HG02852 (cell line): ENCODE results near the gene CAMTA1.

Experiments
- ATAC-seq: cut with Tn5 transposase; IDR thresholded peaks from one replicate; pipeline ENCODE4 v1.9.1; 2021; ENCODE audit warnings: mild to moderate bottlenecking, moderate library complexity; ENCODE audit not compliant: unreplicated experiment

Gene CAMTA1

GRCh38 chr1:7348073-7348472 lies 562.8 kb downstream of the CAMTA1 start:
- no peak for ATAC-seq

GRCh38 chr1:7348580-7348979 lies 563.3 kb downstream of the CAMTA1 start:
- ATAC-seq = no peak

GRCh38 chr1:7350804-7351203 lies 565.5 kb downstream of the CAMTA1 start:
- no peak for ATAC-seq

GRCh38 chr1:7351649-7352048 lies 566.4 kb downstream of the CAMTA1 start:
- no peak for ATAC-seq

GRCh38 chr1:7352364-7352763 lies 567.1 kb downstream of the CAMTA1 start:
- ATAC-seq = no peak

GRCh38 chr1:7352974-7353373 lies 567.7 kb downstream of the CAMTA1 start:
- no peak for ATAC-seq

GRCh38 chr1:7355646-7356045 lies 570.4 kb downstream of the CAMTA1 start:
- ATAC-seq = no peak

- ATAC-seq = no peak
Observed at GRCh38 chr1:7356079-7356478, 570.8 kb downstream of the CAMTA1 start.

GRCh38 chr1:7358425-7358824 lies 573.2 kb downstream of the CAMTA1 start:
- no peak for ATAC-seq

GRCh38 chr1:7360526-7360925 lies 575.3 kb downstream of the CAMTA1 start:
- no peak for ATAC-seq

GRCh38 chr1:7362947-7363346 lies 577.7 kb downstream of the CAMTA1 start:
- no peak for ATAC-seq

- no peak for ATAC-seq
Observed at GRCh38 chr1:7363450-7363849, 578.2 kb downstream of the CAMTA1 start.

- ATAC-seq = no peak
Observed at GRCh38 chr1:7365706-7366105, 580.5 kb downstream of the CAMTA1 start.

GRCh38 chr1:7366286-7366954 lies 581.2 kb downstream of the CAMTA1 start:
- no peak for ATAC-seq

GRCh38 chr1:7366955-7367665 lies 581.9 kb downstream of the CAMTA1 start:
- ATAC-seq = no peak

- no peak for ATAC-seq
Observed at GRCh38 chr1:7369866-7370265, 584.6 kb downstream of the CAMTA1 start.

- no peak for ATAC-seq
Observed at GRCh38 chr1:7371926-7372325, 586.7 kb downstream of the CAMTA1 start.

- ATAC-seq = no peak
Observed at GRCh38 chr1:7372477-7373120, 587.3 kb downstream of the CAMTA1 start.

GRCh38 chr1:7373251-7373650 lies 588.0 kb downstream of the CAMTA1 start:
- no peak for ATAC-seq

GRCh38 chr1:7373876-7374562 lies 588.8 kb downstream of the CAMTA1 start:
- ATAC-seq = no peak

- no peak for ATAC-seq
Observed at GRCh38 chr1:7374563-7375160, 589.4 kb downstream of the CAMTA1 start.
